Body of pancreas (tissue), 4 donors: ENCODE data around the gene UBL4A.

Experiments used
- POLR2A ChIP-seq, 3 donors: fragments of 450-650 bp; IDR thresholded peaks; one replicate each; pipeline ENCODE4 v1.6.1; 2016; ENCODE audit warnings: antibody characterized with exemption in 3 of 3, mild to moderate bottlenecking in 2 of 3
- TF ChIP-seq, protein P1 (sequence below), 7 experiments: fragments of 450-650 bp in 4 of 7; fragments of 200-600 bp in 3 of 7; sonication (generic) in 3 of 7; IDR thresholded peaks; one replicate each; pipeline ENCODE4 v1.5.1; 2016 to 2019; ENCODE audit warnings: antibody characterized with exemption in 7 of 7

GRCh38 chrX:154525606-154526490 lies 39.4 kb upstream of the UBL4A start:
- TF ChIP-seq, protein P1, sequence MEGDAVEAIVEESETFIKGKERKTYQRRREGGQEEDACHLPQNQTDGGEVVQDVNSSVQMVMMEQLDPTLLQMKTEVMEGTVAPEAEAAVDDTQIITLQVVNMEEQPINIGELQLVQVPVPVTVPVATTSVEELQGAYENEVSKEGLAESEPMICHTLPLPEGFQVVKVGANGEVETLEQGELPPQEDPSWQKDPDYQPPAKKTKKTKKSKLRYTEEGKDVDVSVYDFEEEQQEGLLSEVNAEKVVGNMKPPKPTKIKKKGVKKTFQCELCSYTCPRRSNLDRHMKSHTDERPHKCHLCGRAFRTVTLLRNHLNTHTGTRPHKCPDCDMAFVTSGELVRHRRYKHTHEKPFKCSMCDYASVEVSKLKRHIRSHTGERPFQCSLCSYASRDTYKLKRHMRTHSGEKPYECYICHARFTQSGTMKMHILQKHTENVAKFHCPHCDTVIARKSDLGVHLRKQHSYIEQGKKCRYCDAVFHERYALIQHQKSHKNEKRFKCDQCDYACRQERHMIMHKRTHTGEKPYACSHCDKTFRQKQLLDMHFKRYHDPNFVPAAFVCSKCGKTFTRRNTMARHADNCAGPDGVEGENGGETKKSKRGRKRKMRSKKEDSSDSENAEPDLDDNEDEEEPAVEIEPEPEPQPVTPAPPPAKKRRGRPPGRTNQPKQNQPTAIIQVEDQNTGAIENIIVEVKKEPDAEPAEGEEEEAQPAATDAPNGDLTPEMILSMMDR (IDR thresholded peaks at IDR 0.05), result no peak
- no peak for TF ChIP-seq POLR2A (IDR thresholded peaks at IDR 0.05)
